ENCODE data around the gene ZNF865. TPM values are rescaled to one million over a fixed set of nuclear protein-coding genes. Genes with fewer than 3 reads are reported as not detected.

Gene ZNF865
- total RNA-seq, 1 experiment from 2014 or later: 16.2 TPM

DNA sequence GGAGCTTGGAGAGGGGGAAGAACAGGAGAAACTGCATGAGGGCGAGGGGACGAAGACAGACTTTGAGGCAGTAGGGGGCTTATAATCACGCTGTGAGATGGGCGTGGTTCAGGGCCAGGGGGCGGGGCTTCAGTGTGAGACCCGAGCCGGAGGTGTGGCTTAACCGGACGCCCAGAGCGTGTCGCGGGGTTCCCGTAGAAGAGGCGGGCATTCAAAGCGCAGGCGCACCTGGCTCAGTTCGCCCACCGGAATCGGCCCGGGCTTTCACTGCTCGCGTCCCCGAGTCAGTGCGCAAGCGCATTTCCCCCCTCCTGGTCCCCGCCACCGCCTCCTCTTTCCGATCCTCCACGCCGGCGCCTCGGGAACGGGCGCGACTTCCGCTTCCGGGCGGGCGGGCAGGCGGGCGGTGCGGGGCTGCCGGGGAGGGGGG is 225 bp upstream of the ZNF865 start:
- no peak overlapping the region for H2AFZ ChIP-seq (ENCODE audit: low read depth, low read length, poor library complexity, severe bottlenecking)
- intact Hi-C loops (cut with micrococcal nuclease): no loop called here

More for the DNA sequence above, 225 bp upstream of the ZNF865 start:
- ChIA-PET RAD21 (ENCODE audit: low non-redundant PET in 1 of 2, low total read pairs in 2 of 2, uncharacterized antibody in 2 of 2, unreplicated experiment in 2 of 2) (no interaction called here), CTCF (interaction anchor here (1.1 to 1.9 kb wide), 9 partner anchors 14 to 143 kb away, joined by 3 to 10 read pairs (median 4); partner anchors contain the start of genes U2AF2 and ZNF784), POLR2A (interaction anchor here (1.0 to 1.6 kb wide), 5 partner anchors 17 to 129 kb away, joined by 3 to 10 read pairs (median 4); partner anchors contain the start of genes ZNF628 and ZNF784)
- no peaks in the 10 kb centered on the region for H4K20me1 ChIP-seq (ENCODE audit: insufficient read depth)
- ATAC-seq (peak; percentile 81), DNase-seq (ENCODE audit: low read depth, low spot score) (peak; percentile 92)
- peak overlapping the region; percentile 98 for H3K27ac ChIP-seq (ENCODE audit: low read depth, low read length)
- H3K9me3 ChIP-seq (ENCODE audit: control insufficient read depth in 1 of 2, insufficient read depth in 1 of 2, low read depth in 1 of 2, low read length in 2 of 2): no peaks in the 10 kb centered on the region
- H3K79me2 ChIP-seq (ENCODE audit: insufficient read depth, low read length): peaks cover 44% of the 10 kb centered on the region
- H3K27me3 ChIP-seq (ENCODE audit: insufficient read depth, low read length): no peaks in the 10 kb centered on the region
- peaks cover 26 to 46% of the 10 kb centered on the region in 2 experiments for H3K4me1 ChIP-seq (ENCODE audit: control insufficient read depth in 1 of 2, insufficient read depth in 2 of 2, low read length in 2 of 2)
- no peaks in the 10 kb centered on the region for H3K9me2 ChIP-seq (ENCODE audit: insufficient read depth)
- peak overlapping the region; percentile 92 for H3K9ac ChIP-seq (ENCODE audit: low read length)
- BruUV-seq (replicated peaks): no TSS peak
- TF ChIP-seq, protein P1, sequence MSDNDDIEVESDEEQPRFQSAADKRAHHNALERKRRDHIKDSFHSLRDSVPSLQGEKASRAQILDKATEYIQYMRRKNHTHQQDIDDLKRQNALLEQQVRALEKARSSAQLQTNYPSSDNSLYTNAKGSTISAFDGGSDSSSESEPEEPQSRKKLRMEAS (IDR thresholded peaks at IDR 0.05): peak; percentile 69
- TF ChIP-seq EGR1 (IDR thresholded peaks at IDR 0.05; ENCODE audit: low read depth) (peak; percentile 79), SP1 (IDR thresholded peaks at IDR 0.05; ENCODE audit: low read depth) (peak; percentile 31; the same call in 1 of the 2 replicates), POLR2AphosphoS5 (IDR thresholded peaks at IDR 0.05; ENCODE audit: low read depth, low read length) (peak; percentile 68), RAD21 (IDR thresholded peaks at IDR 0.05; ENCODE audit: low read depth) (no peak), TCF7L2 (IDR thresholded peaks at IDR 0.05; ENCODE audit: borderline replicate concordance, extremely low read depth, insufficient read depth, insufficient read length) (no peak)
- TF ChIP-seq, protein P2, sequence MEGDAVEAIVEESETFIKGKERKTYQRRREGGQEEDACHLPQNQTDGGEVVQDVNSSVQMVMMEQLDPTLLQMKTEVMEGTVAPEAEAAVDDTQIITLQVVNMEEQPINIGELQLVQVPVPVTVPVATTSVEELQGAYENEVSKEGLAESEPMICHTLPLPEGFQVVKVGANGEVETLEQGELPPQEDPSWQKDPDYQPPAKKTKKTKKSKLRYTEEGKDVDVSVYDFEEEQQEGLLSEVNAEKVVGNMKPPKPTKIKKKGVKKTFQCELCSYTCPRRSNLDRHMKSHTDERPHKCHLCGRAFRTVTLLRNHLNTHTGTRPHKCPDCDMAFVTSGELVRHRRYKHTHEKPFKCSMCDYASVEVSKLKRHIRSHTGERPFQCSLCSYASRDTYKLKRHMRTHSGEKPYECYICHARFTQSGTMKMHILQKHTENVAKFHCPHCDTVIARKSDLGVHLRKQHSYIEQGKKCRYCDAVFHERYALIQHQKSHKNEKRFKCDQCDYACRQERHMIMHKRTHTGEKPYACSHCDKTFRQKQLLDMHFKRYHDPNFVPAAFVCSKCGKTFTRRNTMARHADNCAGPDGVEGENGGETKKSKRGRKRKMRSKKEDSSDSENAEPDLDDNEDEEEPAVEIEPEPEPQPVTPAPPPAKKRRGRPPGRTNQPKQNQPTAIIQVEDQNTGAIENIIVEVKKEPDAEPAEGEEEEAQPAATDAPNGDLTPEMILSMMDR (IDR thresholded peaks at IDR 0.05 in 2 of 3, conservative IDR thresholded peaks at IDR 0.05 in 1 of 3; ENCODE audit: borderline replicate concordance in 1 of 3, insufficient read depth in 1 of 3, low read depth in 2 of 3, low read length in 2 of 3): no peak
- TF ChIP-seq, protein P3, sequence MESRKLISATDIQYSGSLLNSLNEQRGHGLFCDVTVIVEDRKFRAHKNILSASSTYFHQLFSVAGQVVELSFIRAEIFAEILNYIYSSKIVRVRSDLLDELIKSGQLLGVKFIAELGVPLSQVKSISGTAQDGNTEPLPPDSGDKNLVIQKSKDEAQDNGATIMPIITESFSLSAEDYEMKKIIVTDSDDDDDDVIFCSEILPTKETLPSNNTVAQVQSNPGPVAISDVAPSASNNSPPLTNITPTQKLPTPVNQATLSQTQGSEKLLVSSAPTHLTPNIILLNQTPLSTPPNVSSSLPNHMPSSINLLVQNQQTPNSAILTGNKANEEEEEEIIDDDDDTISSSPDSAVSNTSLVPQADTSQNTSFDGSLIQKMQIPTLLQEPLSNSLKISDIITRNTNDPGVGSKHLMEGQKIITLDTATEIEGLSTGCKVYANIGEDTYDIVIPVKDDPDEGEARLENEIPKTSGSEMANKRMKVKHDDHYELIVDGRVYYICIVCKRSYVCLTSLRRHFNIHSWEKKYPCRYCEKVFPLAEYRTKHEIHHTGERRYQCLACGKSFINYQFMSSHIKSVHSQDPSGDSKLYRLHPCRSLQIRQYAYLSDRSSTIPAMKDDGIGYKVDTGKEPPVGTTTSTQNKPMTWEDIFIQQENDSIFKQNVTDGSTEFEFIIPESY (IDR thresholded peaks at IDR 0.05; ENCODE audit: extremely low read depth, insufficient replicate concordance, low read length): peak; percentile 44
- peaks cover 4 to 21% of the 10 kb centered on the region in 2 experiments; a peak in 2 of 4 replicates for H3K36me3 ChIP-seq (ENCODE audit: control insufficient read depth in 1 of 2, insufficient read depth in 2 of 2, low read length in 2 of 2)
- peak overlapping the region; percentile 86 for H3K4me2 ChIP-seq (ENCODE audit: low read length)
- peak overlapping the region; percentile 89 to 93 for H3K4me3 ChIP-seq (replicated peaks in 1 of 2; ENCODE audit: low read depth in 1 of 2, low read length in 2 of 2)
